Left lung (tissue), 10 donors: ENCODE measurements around the gene PLXDC1. TPM values are rescaled to one million over a fixed set of nuclear protein-coding genes. Genes with fewer than 3 reads are reported as not detected.
A peak's percentile ranks its signal among the peaks of the same experiment; 100 is the strongest.

Experiments used
- ATAC-seq: fragments of 200-7000 bp; cut with Tn5 transposase; one replicate; pipeline ENCODE4 v1.9.1; 2020; ENCODE audit warnings: moderate library complexity
- DNase-seq, 4 donors: peaks; one replicate each; pipeline ENCODE4 v3.0.0-alpha.2; 2013 to 2020
- H3K27ac ChIP-seq, 2 donors: fragments of 200-600 bp; sonication (generic) in 1 of 2; one replicate each; pipeline versions ENCODE4 v1.5.0 to v1.8.0; 2020 to 2021
- H3K27me3 ChIP-seq, 2 donors: fragments of 200-600 bp; sonication (generic) in 1 of 2; one replicate each; pipeline versions ENCODE4 v1.5.0 to v1.8.0; 2020 to 2021
- H3K36me3 ChIP-seq, 2 donors: fragments of 200-600 bp; sonication (generic) in 1 of 2; one replicate each; pipeline versions ENCODE4 v1.5.0 to v1.8.0; 2020 to 2021
- H3K4me1 ChIP-seq, 2 donors: fragments of 200-600 bp; one replicate each; pipeline ENCODE4 v1.8.0; 2021
- H3K4me3 ChIP-seq, 2 donors: fragments of 200-600 bp; sonication (generic) in 1 of 2; one replicate each; pipeline versions ENCODE4 v1.5.0 to v1.8.0; 2020 to 2021; ENCODE audit warnings: mild to moderate bottlenecking in 1 of 2
- H3K9me3 ChIP-seq, 2 donors: fragments of 200-600 bp; sonication (generic) in 1 of 2; one replicate each; pipeline versions ENCODE4 v1.5.0 to v1.8.0; 2020 to 2021
- CTCF ChIP-seq, 2 donors: fragments of 200-600 bp; sonication (generic) in 1 of 2; IDR thresholded peaks; one replicate each; pipeline versions ENCODE4 v1.5.0 to v1.8.0; 2021; ENCODE audit warnings: antibody characterized with exemption in 2 of 2
- intact Hi-C, 2 donors: fragments of 100-400 bp; cut with DNase I; formaldehyde crosslinking; loops; one replicate each; pipeline versions ENCODE4 v1.11.2 to v1.14.2; 2022
- polyA plus RNA-seq, 6 donors: library from polyadenylated mRNA; unstranded; fragments of 120-200 nt; gene quantifications; one replicate each; pipeline ENCODE4 v1.2.1, GENCODE V29; 2013; ENCODE audit not compliant: insufficient read length in 6 of 6
- total RNA-seq, 2 donors: library from RNA; stranded (reverse); fragmentation: NEBNext Ultra II Directional; extraction: Animal tissue kit (Norgen Biotek cat#: 25700); gene quantifications; one replicate each; pipeline ENCODE4 v1.2.1, GENCODE V29; 2021
- donor health status: DM: no; HTN: yes; CAD: no.
- donor health status: DM: no; HTN: no; CAD: no.

The PLXDC1 gene
- total and polyA plus RNA-seq, 8 donors, result 4.1 to 11.9 (median 6.9) TPM

- H3K9me3 ChIP-seq, result no peaks in the 10 kb centered on the region
- peak overlapping the region; percentile 20 to 93 for H3K4me3 ChIP-seq
- DNase-seq (no peak), ATAC-seq (peak; percentile 11)
- peaks cover 4 to 24% of the 10 kb centered on the region in 2 donors for H3K4me1 ChIP-seq
- H3K27ac ChIP-seq, result peak overlapping the region; percentile 85 to 90
- no peaks in the 10 kb centered on the region for H3K36me3 ChIP-seq
- H3K27me3 ChIP-seq, result peaks cover 9 to 41% of the 10 kb centered on the region in 2 donors
- no peak for TF ChIP-seq CTCF (IDR thresholded peaks at IDR 0.05)
- intact Hi-C loops, result loop anchor here in 1 of 2 donors (5.0 kb wide), 1 partner anchor 170 kb away; no protein-coding TSS in a partner anchor
Measured at GRCh38 chr17:39151943-39152818, 744 bp upstream of the PLXDC1 start.

- Histone ChIP-seq H3K9me3 (no peaks in the 10 kb centered on the region), H3K4me3 (peak overlapping the region in 1 of 2 donors; percentile 93), H3K27me3 (peaks cover 9 to 41% of the 10 kb centered on the region in 2 donors), H3K27ac (no peak overlapping the region), H3K4me1 (peaks cover 4 to 24% of the 10 kb centered on the region in 2 donors), H3K36me3 (no peaks in the 10 kb centered on the region)
- intact Hi-C loops, result loop anchor here in 1 of 2 donors (5.0 kb wide), 1 partner anchor 168 kb away; no protein-coding TSS in a partner anchor
- no peak for DNase-seq
- TF ChIP-seq CTCF (IDR thresholded peaks at IDR 0.05), result no peak
- ATAC-seq, result no peak
Measured at GRCh38 chr17:39150795-39151149, 665 bp downstream of the PLXDC1 start.

GRCh38 chr17:39150104-39150634 lies 1.3 kb downstream of the PLXDC1 start:
- H3K4me3 ChIP-seq, result no peak overlapping the region
- no peaks in the 10 kb centered on the region for H3K36me3 ChIP-seq
- DNase-seq (no peak), ATAC-seq (no peak)
- peaks cover 4 to 24% of the 10 kb centered on the region in 2 donors for H3K4me1 ChIP-seq
- no peak for TF ChIP-seq CTCF (IDR thresholded peaks at IDR 0.05)
- intact Hi-C loops, result loop anchor here in 1 of 2 donors (5.0 kb wide), 1 partner anchor 168 kb away; no protein-coding TSS in a partner anchor
- peaks cover 9 to 41% of the 10 kb centered on the region in 2 donors for H3K27me3 ChIP-seq
- no peak overlapping the region for H3K27ac ChIP-seq
- no peaks in the 10 kb centered on the region for H3K9me3 ChIP-seq

GRCh38 chr17:39147221-39148185 lies 3.9 kb downstream of the PLXDC1 start:
- DNase-seq, result no peak
- TF ChIP-seq CTCF (IDR thresholded peaks at IDR 0.05), result no peak
- intact Hi-C loops, result loop anchor here in 1 of 2 donors (10.0 kb wide), 1 partner anchor 73 kb away; no protein-coding TSS in a partner anchor
- ATAC-seq, result no peak
- Histone ChIP-seq H3K4me1 (peaks cover under 1 to 19% of the 10 kb centered on the region in 2 donors), H3K36me3 (no peaks in the 10 kb centered on the region), H3K27ac (no peak overlapping the region), H3K27me3 (peaks cover 9 to 39% of the 10 kb centered on the region in 2 donors), H3K9me3 (no peaks in the 10 kb centered on the region), H3K4me3 (no peak overlapping the region)
